Activated T-helper 1 cell treated with anti-CD3 and anti-CD28 coated beads, Interleukin-2, amount 50 U/mL, for 16 hours (primary cell): ENCODE measurements around the gene TP53BP2.
"Not testable (repeated sequence)": the region's sequence is repeated elsewhere in the genome, so short reads cannot be mapped to it uniquely, and the experiment has no call there.

Experiments
- DNase-seq, 2 donors: peaks; one replicate each; pipeline ENCODE4 v3.0.0-alpha.2; 2020; ENCODE audit warnings: low read depth in 1 of 2, low spot score in 1 of 2

The TP53BP2 gene

GRCh38 chr1:223747838-223748335 is 97.9 kb downstream of the TP53BP2 start:
- DNase-seq = no peak

- no peak for DNase-seq
Measured at GRCh38 chr1:223745731-223746130, 100.0 kb downstream of the TP53BP2 start.

GRCh38 chr1:223742856-223743517 is 102.8 kb downstream of the TP53BP2 start:
- no peak for DNase-seq

GRCh38 chr1:223741861-223742260 is 103.9 kb downstream of the TP53BP2 start:
- no peak for DNase-seq

- DNase-seq = not testable (repeated sequence)
Measured at GRCh38 chr1:223740038-223740736, 105.6 kb downstream of the TP53BP2 start.

GRCh38 chr1:223739366-223740037 is 106.2 kb downstream of the TP53BP2 start:
- DNase-seq = no peak

- DNase-seq = no peak
Measured at GRCh38 chr1:223738465-223739365, 107.0 kb downstream of the TP53BP2 start.

- DNase-seq = no peak
Measured at GRCh38 chr1:223737342-223737741, 108.4 kb downstream of the TP53BP2 start.

GRCh38 chr1:223736638-223737037 is 109.1 kb downstream of the TP53BP2 start:
- not testable (repeated sequence) for DNase-seq

GRCh38 chr1:223733898-223734852 is 111.6 kb downstream of the TP53BP2 start:
- DNase-seq = no peak

GRCh38 chr1:223732993-223733798 is 112.6 kb downstream of the TP53BP2 start:
- no peak for DNase-seq

GRCh38 chr1:223731133-223731770 is 114.5 kb downstream of the TP53BP2 start:
- DNase-seq = no peak

GRCh38 chr1:223730479-223731132 is 115.1 kb downstream of the TP53BP2 start:
- DNase-seq = no peak

- no peak for DNase-seq
Measured at GRCh38 chr1:223729906-223730305, 115.8 kb downstream of the TP53BP2 start.
